Pancreas (tissue), 10 donors: ENCODE measurements around the gene TTC17. TPM values are rescaled to one million over a fixed set of nuclear protein-coding genes. Genes with fewer than 3 reads are reported as not detected.
A peak's percentile ranks its signal among the peaks of the same experiment; 100 is the strongest.

ENCODE experiments used
- ATAC-seq, 4 donors: fragments of 200-7000 bp; cut with Tn5 transposase; one replicate each; pipeline versions ENCODE4 v1.8.0 to v1.9.1; 2020; ENCODE audit warnings: mild to moderate bottlenecking in 4 of 4, moderate library complexity in 4 of 4
- DNase-seq, 6 donors: peaks; one replicate each; pipeline ENCODE4 v3.0.0-alpha.2; 2020
- FAIRE-seq: peaks from 2 replicates; lab custom pipeline; 2012; peaks lifted over from hg19 to GRCh38; lab: Jason Lieb, UNC
- H3K27ac ChIP-seq, 4 donors: fragments of 200-600 bp; sonication (generic); 1 replicate in 3 of 4; 2 replicates in 1 of 4; pipeline versions ENCODE4 v1.5.0 to v1.8.0; 2020
- H3K27me3 ChIP-seq, 4 donors: fragments of 200-600 bp; one replicate each; pipeline ENCODE4 v1.8.0; 2021
- H3K36me3 ChIP-seq, 3 donors: fragments of 200-600 bp; sonication (generic) in 1 of 3; one replicate each; pipeline versions ENCODE4 v1.5.0 to v1.8.0; 2020 to 2021
- H3K4me1 ChIP-seq, 3 donors: fragments of 200-600 bp; one replicate each; pipeline ENCODE4 v1.8.0; 2021
- H3K4me3 ChIP-seq, 4 donors: fragments of 200-600 bp; sonication (generic) in 2 of 4; one replicate each; pipeline versions ENCODE4 v1.5.0 to v1.8.0; 2020 to 2021
- H3K9me3 ChIP-seq, 4 donors: fragments of 200-600 bp; one replicate each; pipeline ENCODE4 v1.8.0; 2021
- CTCF ChIP-seq, 4 donors: fragments of 200-600 bp; sonication (generic) in 3 of 4; IDR thresholded peaks; one replicate each; pipeline versions ENCODE4 v1.5.0 to v1.8.0; 2021; ENCODE audit warnings: antibody characterized with exemption in 4 of 4
- WGBS, 2 donors: extraction: QIAGEN DNeasy Blood & Tissue Kit; methylation state at CpG; one replicate each; pipeline ENCODE4 v1.1.7; 2013; 5-methylcytosine and 5-hydroxymethylcytosine counted together
- intact Hi-C, 3 donors: fragments of 100-400 bp; cut with DNase I; formaldehyde crosslinking; loops; one replicate each; pipeline versions ENCODE4 v1.11.1 to v1.14.2; 2022
- polyA plus RNA-seq, 2 donors: library from polyadenylated mRNA; stranded (reverse); fragments of 200-250 nt; gene quantifications; one replicate each; pipeline ENCODE4 v1.2.3, GENCODE V29; 2013
- total RNA-seq, 6 donors: library from RNA; stranded (reverse); fragmentation: NEBNext Ultra II Directional in 4 of 6; extraction: Animal tissue kit (Norgen Biotek cat#: 25700) in 4 of 6; gene quantifications; one replicate each; pipeline versions ENCODE4 v1.2.1 to v1.2.4, GENCODE V29; 2021 to 2023
- donor health status: healthy with polysubstance abuse.
- donor health status: DM: no; HTN: no; CAD: no; lungs with moderate emphysema.
- donor health status: DM: no; HTN: no; CAD: no.
- donor health status: control.
- donor health status: control.
- donor health status: Bipolar disorder and iron deficiency.
- donor health status: DM: yes; HTN: yes; CAD: no.
- donor health status: DM: no; HTN: no; CAD: no.
- donor health status: DM: no; HTN: no; CAD: no.
- donor health status: DM: yes; HTN: yes; CAD: no.

The TTC17 gene
- total and polyA plus RNA-seq, 8 donors, result 39.9 to 71.1 (median 57.0) TPM

GRCh38 chr11:43511959-43512358 is 153.2 kb downstream of the TTC17 start:
- Histone ChIP-seq H3K4me1 (no peaks in the 10 kb centered on the region), H3K36me3 (no peaks in the 10 kb centered on the region), H3K9me3 (no peaks in the 10 kb centered on the region), H3K4me3 (no peak overlapping the region), H3K27ac (no peak overlapping the region), H3K27me3 (no peaks in the 10 kb centered on the region)
- ATAC-seq (no peak), DNase-seq (no peak), FAIRE-seq (no peak)
- WGBS, 2 donors, result 68 to 77% methylated on average over 6 of the region's 6 CpGs
- intact Hi-C loops, result no loop called here
- TF ChIP-seq CTCF (IDR thresholded peaks at IDR 0.05), result no peak

GRCh38 chr11:43515090-43515489 is 156.4 kb downstream of the TTC17 start:
- no peak for TF ChIP-seq CTCF (IDR thresholded peaks at IDR 0.05)
- no peaks in the 10 kb centered on the region for H3K27me3 ChIP-seq
- H3K36me3 ChIP-seq, result no peaks in the 10 kb centered on the region
- ATAC-seq (peak in 2 of 4 donors; percentile 37 to 45), FAIRE-seq (no peak), DNase-seq (no peak)
- no peaks in the 10 kb centered on the region for H3K9me3 ChIP-seq
- H3K27ac ChIP-seq, result no peak overlapping the region
- 53 to 61% methylated on average over 6 of the region's 6 CpGs for WGBS, 2 donors
- intact Hi-C loops, result no loop called here
- H3K4me3 ChIP-seq, result no peak overlapping the region
- H3K4me1 ChIP-seq, result no peaks in the 10 kb centered on the region

- Histone ChIP-seq H3K4me1 (no peaks in the 10 kb centered on the region), H3K27ac (no peak overlapping the region), H3K4me3 (no peak overlapping the region), H3K9me3 (no peaks in the 10 kb centered on the region), H3K27me3 (no peaks in the 10 kb centered on the region), H3K36me3 (no peaks in the 10 kb centered on the region)
- DNase-seq (no peak), ATAC-seq (no peak), FAIRE-seq (no peak)
- WGBS, 2 donors, result 25 to 29% methylated on average over 8 of the region's 8 CpGs
- intact Hi-C loops, result no loop called here
- no peak for TF ChIP-seq CTCF (IDR thresholded peaks at IDR 0.05)
Observed at GRCh38 chr11:43516316-43516850, 157.7 kb downstream of the TTC17 start.

- no peak for FAIRE-seq
- Histone ChIP-seq H3K9me3 (no peaks in the 10 kb centered on the region), H3K4me3 (no peak overlapping the region), H3K4me1 (no peaks in the 10 kb centered on the region), H3K27me3 (no peaks in the 10 kb centered on the region), H3K36me3 (no peaks in the 10 kb centered on the region), H3K27ac (no peak overlapping the region)
- intact Hi-C loops, result no loop called here
- no peak for DNase-seq
- no peak for ATAC-seq
- 73 to 77% methylated on average over 2 of the region's 2 CpGs for WGBS, 2 donors
- TF ChIP-seq CTCF (IDR thresholded peaks at IDR 0.05), result no peak
Observed at GRCh38 chr11:43517518-43517917, 158.8 kb downstream of the TTC17 start.

- Histone ChIP-seq H3K9me3 (no peaks in the 10 kb centered on the region), H3K4me1 (no peaks in the 10 kb centered on the region), H3K36me3 (no peaks in the 10 kb centered on the region), H3K27me3 (no peaks in the 10 kb centered on the region), H3K4me3 (no peak overlapping the region), H3K27ac (no peak overlapping the region)
- intact Hi-C loops, result no loop called here
- no peak for FAIRE-seq
- ATAC-seq, result no peak
- TF ChIP-seq CTCF (IDR thresholded peaks at IDR 0.05), result no peak
- DNase-seq, result no peak
- 52 to 56% methylated on average over 9 of the region's 9 CpGs for WGBS, 2 donors
Observed at GRCh38 chr11:43518408-43519160, 159.9 kb downstream of the TTC17 start.
